A549 (cell line): ENCODE data around the gene REN. TPM values are rescaled to one million over a fixed set of nuclear protein-coding genes. Genes with fewer than 3 reads are reported as not detected.

Source experiments
- ATAC-seq, 2 experiments: fragments of 200-7000 bp in 1 of 2; fragments of >200 bp in 1 of 2; cut with Nextera tagmentation in 1 of 2; cut with Tn5 transposase in 1 of 2; 3 replicates each; pipeline versions ENCODE4 v1.8.0 to v1.9.1; 2018 to 2020; ENCODE audit warnings: mild to moderate bottlenecking in 1 of 2, moderate library complexity in 1 of 2
- CTCF ChIA-PET: fragments of 300-600 bp; sonication (Branson Sonifier 250); formaldehyde crosslinking; extraction: SDS; loops from one replicate; lab custom pipeline; 2021; ENCODE audit warnings: antibody characterized with exemption, inconsistent platforms; lab: Yijun Ruan, JAX
- POLR2A ChIA-PET: fragments of 350-600 bp; formaldehyde crosslinking; extraction: SDS; loops from one replicate; lab custom pipeline; 2021; ENCODE audit warnings: antibody characterized with exemption, inconsistent platforms; lab: Yijun Ruan, JAX
- DNase-seq, 2 experiments: peaks; one replicate each; pipeline versions ENCODE4 v3.0.0 to v3.0.0-alpha.2; 2011 to 2016; ENCODE audit warnings: low read depth in 1 of 2, low spot score in 1 of 2
- FAIRE-seq: peaks from 2 replicates; lab custom pipeline; 2011; peaks lifted over from hg19 to GRCh38; lab: Jason Lieb, UNC
- H3K27ac ChIP-seq, 2 experiments: fragments of >200 bp; sonication (Bioruptor Twin); formaldehyde crosslinking; 3 replicates each; pipeline ENCODE4 v1.5.1; 2016 to 2017
- H3K4me1 ChIP-seq: fragments of >200 bp; sonication (Bioruptor Twin); formaldehyde crosslinking; 3 replicates; pipeline ENCODE4 v1.6.1; 2016
- H3K4me2 ChIP-seq: fragments of >200 bp; sonication (Bioruptor Twin); formaldehyde crosslinking; 3 replicates; pipeline ENCODE4 v1.6.1; 2016
- H3K4me3 ChIP-seq: fragments of >200 bp; sonication (Bioruptor Twin); formaldehyde crosslinking; 3 replicates; pipeline ENCODE4 v1.5.1; 2016
- H3K9me3 ChIP-seq: fragments of >200 bp; sonication (Bioruptor Twin); formaldehyde crosslinking; 3 replicates; pipeline ENCODE4 v1.6.1; 2016
- ATOH8 ChIP-seq: fragments of 250-450 bp; sonication (Bioruptor Pico); IDR thresholded peaks from 2 replicates; pipeline ENCODE4 v1.5.0; 2020; ENCODE audit warnings: low read depth, mild to moderate bottlenecking, moderate library complexity
- FOXS1 ChIP-seq: fragments of 250-450 bp; sonication (Bioruptor Pico); IDR thresholded peaks from 2 replicates; pipeline ENCODE4 v1.5.0; 2020; ENCODE audit warnings: mild to moderate bottlenecking, moderate library complexity
- GATA3 ChIP-seq: IDR thresholded peaks from 2 replicates; pipeline ENCODE4 v1.6.1; 2012; ENCODE audit warnings: borderline replicate concordance
- KDM5A ChIP-seq: fragments of 200-600 bp; sonication (generic); IDR thresholded peaks from 2 replicates; pipeline ENCODE4 v1.6.1; 2016; ENCODE audit warnings: antibody characterized with exemption, mild to moderate bottlenecking
- TFCP2L1 ChIP-seq: fragments of 250-450 bp; sonication (Bioruptor Pico); IDR thresholded peaks from 2 replicates; pipeline ENCODE4 v1.5.0; 2021; ENCODE audit warnings: mild to moderate bottlenecking
- WGBS: methylation state at CpG from one replicate; pipeline ENCODE4 v1.1.6; 2017; ENCODE audit errors: missing lambda C conversion rate; 5-methylcytosine and 5-hydroxymethylcytosine counted together
- polyA plus RNA-seq, 4 experiments: library from polyadenylated mRNA; depleted of rRNA in 3 of 4; stranded (reverse); fragments of >200 nt; fragmentation: RNase III in 1 of 4; extraction: RNeasy Plus Mini Kit Qiagen cat#74134 plus additional on column Dnase treatment in 1 of 4; gene quantifications; 2 replicates in 3 of 4; 3 replicates in 1 of 4; pipeline ENCODE4 v1.2.3, GENCODE V29; 2011 to 2017

REN gene
- polyA plus RNA-seq, 2 of the 4 experiments (the other 2 are of a cell fraction): not detected

DNA sequence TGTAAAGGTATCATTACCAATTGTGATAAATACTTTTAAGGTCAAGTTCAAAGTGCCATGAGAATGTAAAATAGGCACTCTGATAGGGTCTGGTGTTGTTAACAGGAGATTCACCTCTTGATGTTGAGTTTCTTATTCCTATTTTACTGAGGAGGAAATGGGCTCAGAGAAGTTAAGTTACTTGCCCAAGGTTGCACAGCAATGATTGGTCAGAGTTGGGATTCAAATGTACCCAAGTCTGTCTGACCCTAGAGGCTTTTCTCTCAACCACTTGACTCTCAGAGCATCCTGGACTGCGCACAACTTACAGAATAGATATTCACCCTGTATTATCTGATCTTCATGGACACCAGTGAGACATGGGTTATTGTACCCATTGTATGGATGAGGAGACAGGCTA lies 59.3 kb downstream of the REN start (continued):
- TF ChIP-seq FOXS1 (CRISPR knock-in tag) (no peak), GATA3 (no peak)

- 97% methylated on average over 6 of the region's 6 CpGs for WGBS
These were observed 61.0 kb downstream of the REN start for GRCh38 chr1:204105131-204105515.

More at GRCh38 chr1:204105131-204105515, 61.0 kb downstream of the REN start:
- ChIA-PET POLR2A (no interaction called here), CTCF (interaction anchor here (1.3 to 1.5 kb wide), 3 partner anchors 8 to 234 kb away, joined by 5 to 7 read pairs (median 6); no protein-coding TSS in a partner anchor)
- no peak for DNase-seq
- H3K4me2 ChIP-seq: peak overlapping the region; percentile 90
- no peak for FAIRE-seq
- H3K4me1 ChIP-seq: peaks cover 38% of the 10 kb centered on the region
- H3K4me3 ChIP-seq: no peak overlapping the region
- TF ChIP-seq GATA3 (no peak), TFCP2L1 (CRISPR knock-in tag) (no peak), ATOH8 (CRISPR knock-in tag) (no peak), KDM5A (no peak)
- H3K9me3 ChIP-seq: no peaks in the 10 kb centered on the region
- no peak; a peak in 1 of 6 replicates for ATAC-seq
- H3K27ac ChIP-seq: peak overlapping the region; percentile 80 to 87

Other genes with a start within 250 kb of the REN start
- gene SOX13, start 93.2 kb downstream of the REN start, polyA plus RNA-seq (2011; rRNA removed): 9.8 TPM in 2 replicates
- 6.8 to 7.3 TPM (median 7.0 TPM) in 3 replicates for gene SOX13, start 93.2 kb downstream of the REN start, polyA plus RNA-seq (2017; fragmentation: RNase III; extraction: RNeasy Plus Mini Kit Qiagen cat#74134 plus additional on column Dnase treatment)
- gene ETNK2, start 14.3 kb downstream of the REN start, polyA plus RNA-seq (2011; rRNA removed): 5.1 and 5.2 TPM in 2 replicates
- gene ETNK2, start 14.3 kb downstream of the REN start, polyA plus RNA-seq (2017; fragmentation: RNase III; extraction: RNeasy Plus Mini Kit Qiagen cat#74134 plus additional on column Dnase treatment): 2.3 to 3.5 TPM (median 3.4 TPM) in 3 replicates
- 0.23 TPM in 1 of 2 replicates, not detected in the other for gene KISS1, start 30.2 kb upstream of the REN start, polyA plus RNA-seq (2011; rRNA removed)
- not detected in 3 replicates for gene KISS1, start 30.2 kb upstream of the REN start, polyA plus RNA-seq (2017; fragmentation: RNase III; extraction: RNeasy Plus Mini Kit Qiagen cat#74134 plus additional on column Dnase treatment)
- 6.4 and 6.8 TPM in 2 replicates for gene GOLT1A, start 47.7 kb upstream of the REN start, polyA plus RNA-seq (2011; rRNA removed)
- 1.8 to 2.8 TPM (median 2.4 TPM) in 3 replicates for gene GOLT1A, start 47.7 kb upstream of the REN start, polyA plus RNA-seq (2017; fragmentation: RNase III; extraction: RNeasy Plus Mini Kit Qiagen cat#74134 plus additional on column Dnase treatment)
- gene PLEKHA6, start 193.6 kb upstream of the REN start, polyA plus RNA-seq (2011; rRNA removed): 13.0 and 16.4 TPM in 2 replicates
- 17.9 to 26.2 TPM (median 23.4 TPM) in 3 replicates for gene PLEKHA6, start 193.6 kb upstream of the REN start, polyA plus RNA-seq (2017; fragmentation: RNase III; extraction: RNeasy Plus Mini Kit Qiagen cat#74134 plus additional on column Dnase treatment)
- 49.1 and 51.9 TPM in 2 replicates for gene PPP1R15B, start 245.5 kb upstream of the REN start, polyA plus RNA-seq (2011; rRNA removed)
- 26.9 to 27.8 TPM (median 27.2 TPM) in 3 replicates for gene PPP1R15B, start 245.5 kb upstream of the REN start, polyA plus RNA-seq (2017; fragmentation: RNase III; extraction: RNeasy Plus Mini Kit Qiagen cat#74134 plus additional on column Dnase treatment)